ENCODE data around the gene SMIM44. TPM values are rescaled to one million over a fixed set of nuclear protein-coding genes. Genes with fewer than 3 reads are reported as not detected.

The SMIM44 gene
- polyA plus RNA-seq, 3 donors, result not detected

DNA sequence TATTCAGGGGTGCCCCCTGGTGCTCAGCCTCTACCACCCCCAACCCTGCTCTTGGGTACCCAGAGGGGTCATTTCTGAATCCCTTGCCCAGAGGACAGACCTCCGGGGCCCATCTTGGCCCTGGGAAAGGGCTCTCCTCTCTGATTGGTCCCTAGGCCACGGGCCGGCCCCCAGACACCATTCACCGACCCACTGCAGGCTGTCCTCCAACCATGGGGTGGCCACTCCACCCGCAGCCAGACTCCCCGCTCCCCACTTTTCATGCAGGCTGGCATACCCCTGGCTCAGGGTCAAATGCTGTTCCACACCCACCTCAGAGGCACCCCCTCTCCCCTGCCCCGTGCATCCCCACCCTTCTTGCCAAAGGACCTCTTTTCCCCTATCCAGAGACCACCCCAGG is 17.7 kb downstream of the SMIM44 start:
- intact Hi-C loops (cut with micrococcal nuclease), result no loop called here
- peak overlapping the region in 4 of 7 donors; percentile 22 to 76 (median 43) for H3K27ac Mint-ChIP-seq
- 94% methylated on average over 7 of the region's 7 CpGs for WGBS (ENCODE audit: insufficient coverage)
- H3K4me1 ChIP-seq (ENCODE audit: control insufficient read depth in 1 of 2, insufficient read depth in 2 of 2, low read length in 2 of 2), result no peaks in the 10 kb centered on the region
- no peaks in the 10 kb centered on the region for H3K4me1 Mint-ChIP-seq
- no peaks in the 10 kb centered on the region for H3K79me2 ChIP-seq (ENCODE audit: insufficient read depth, low read length)
- no peak overlapping the region for H3K4me2 ChIP-seq (replicated peaks; ENCODE audit: extremely low read depth, low read length, poor library complexity, severe bottlenecking)
- DNase-seq, result no peak
- no peak overlapping the region for H3K4me3 ChIP-seq (replicated peaks in 1 of 3; ENCODE audit: low read depth in 2 of 3, low read length in 3 of 3)
- no peak overlapping the region for H3K4me3 Mint-ChIP-seq
- no peak overlapping the region for H3K27ac ChIP-seq (ENCODE audit: low read depth in 1 of 2, low read length in 2 of 2)
- H3K9ac ChIP-seq (ENCODE audit: insufficient read depth, low read length, poor library complexity, severe bottlenecking), result no peak overlapping the region
- TF ChIP-seq, protein P1, sequence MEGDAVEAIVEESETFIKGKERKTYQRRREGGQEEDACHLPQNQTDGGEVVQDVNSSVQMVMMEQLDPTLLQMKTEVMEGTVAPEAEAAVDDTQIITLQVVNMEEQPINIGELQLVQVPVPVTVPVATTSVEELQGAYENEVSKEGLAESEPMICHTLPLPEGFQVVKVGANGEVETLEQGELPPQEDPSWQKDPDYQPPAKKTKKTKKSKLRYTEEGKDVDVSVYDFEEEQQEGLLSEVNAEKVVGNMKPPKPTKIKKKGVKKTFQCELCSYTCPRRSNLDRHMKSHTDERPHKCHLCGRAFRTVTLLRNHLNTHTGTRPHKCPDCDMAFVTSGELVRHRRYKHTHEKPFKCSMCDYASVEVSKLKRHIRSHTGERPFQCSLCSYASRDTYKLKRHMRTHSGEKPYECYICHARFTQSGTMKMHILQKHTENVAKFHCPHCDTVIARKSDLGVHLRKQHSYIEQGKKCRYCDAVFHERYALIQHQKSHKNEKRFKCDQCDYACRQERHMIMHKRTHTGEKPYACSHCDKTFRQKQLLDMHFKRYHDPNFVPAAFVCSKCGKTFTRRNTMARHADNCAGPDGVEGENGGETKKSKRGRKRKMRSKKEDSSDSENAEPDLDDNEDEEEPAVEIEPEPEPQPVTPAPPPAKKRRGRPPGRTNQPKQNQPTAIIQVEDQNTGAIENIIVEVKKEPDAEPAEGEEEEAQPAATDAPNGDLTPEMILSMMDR (IDR thresholded peaks at IDR 0.05), result no peak
- H3K9me3 Mint-ChIP-seq, result peaks cover 0 to 2% (median 0%) of the 10 kb centered on the region in 7 donors
- peaks cover 31% of the 10 kb centered on the region for H4K20me1 ChIP-seq (ENCODE audit: insufficient read depth, low read length)
- no peak overlapping the region for H2AFZ ChIP-seq (ENCODE audit: insufficient read depth, low read depth, low read length, poor library complexity, severe bottlenecking)
- no peaks in the 10 kb centered on the region for H3K9me3 ChIP-seq (replicated peaks in 1 of 2; ENCODE audit: control insufficient read depth in 1 of 2, insufficient read depth in 1 of 2, low read length in 2 of 2)
- H3K36me3 Mint-ChIP-seq, result peaks cover 12 to 19% of the 10 kb centered on the region in 2 donors
- H3K36me3 ChIP-seq (replicated peaks in 1 of 2; ENCODE audit: control insufficient read depth in 1 of 2, insufficient read depth in 2 of 2, low read length in 2 of 2), result peaks cover 8 to 21% of the 10 kb centered on the region in 2 donors
- no peaks in the 10 kb centered on the region for H3K27me3 ChIP-seq (ENCODE audit: control insufficient read depth in 2 of 2, insufficient read depth in 2 of 2, low read length in 2 of 2)
- H3K27me3 Mint-ChIP-seq (ENCODE audit: low read depth in 3 of 3), result peaks cover 0 to 6% (median 4%) of the 10 kb centered on the region in 3 donors

DNA sequence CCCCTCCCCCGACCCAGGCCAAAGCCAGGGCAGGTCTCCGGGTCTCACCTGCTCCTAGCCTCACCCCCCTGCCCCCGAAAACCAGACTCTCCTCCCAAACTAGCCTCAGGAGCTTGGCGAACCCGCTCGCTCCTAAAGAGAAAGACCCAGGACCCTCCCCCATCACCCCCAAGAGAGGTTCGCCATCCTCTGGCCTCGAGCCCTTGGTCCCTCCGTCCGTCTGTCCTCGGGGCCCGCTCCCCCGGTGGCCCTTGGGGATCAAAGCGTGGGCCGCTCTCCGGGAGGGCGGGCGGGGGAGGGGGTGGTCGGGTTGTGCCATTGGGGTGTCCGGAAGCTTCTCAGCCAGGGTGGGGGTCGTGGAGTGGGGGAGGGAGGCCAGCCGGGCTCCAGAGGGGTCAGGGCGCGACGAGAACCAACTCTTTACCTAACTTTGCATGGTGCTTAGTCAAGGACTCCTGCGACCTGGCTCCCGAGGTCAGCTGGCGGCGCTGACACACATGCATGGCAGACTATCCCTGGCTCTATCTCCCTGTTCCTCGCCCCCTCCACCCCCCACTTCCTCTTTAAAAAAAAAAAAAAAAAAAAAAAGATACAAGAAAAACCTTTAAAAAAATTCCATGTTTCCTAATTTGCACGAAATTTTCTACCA is 18.5 kb downstream of the SMIM44 start:
- Histone ChIP-seq H3K4me1 (ENCODE audit: control insufficient read depth in 1 of 2, insufficient read depth in 2 of 2, low read length in 2 of 2) (no peaks in the 10 kb centered on the region), H3K27ac (ENCODE audit: low read depth in 1 of 2, low read length in 2 of 2) (no peak overlapping the region), H2AFZ (ENCODE audit: insufficient read depth, low read depth, low read length, poor library complexity, severe bottlenecking) (no peak overlapping the region), H3K36me3 (replicated peaks in 1 of 2; ENCODE audit: control insufficient read depth in 1 of 2, insufficient read depth in 2 of 2, low read length in 2 of 2) (peaks cover 11 to 29% of the 10 kb centered on the region in 2 donors), H3K79me2 (ENCODE audit: insufficient read depth, low read length) (no peaks in the 10 kb centered on the region), H3K4me2 (replicated peaks; ENCODE audit: extremely low read depth, low read length, poor library complexity, severe bottlenecking) (no peak overlapping the region), H3K9me3 (replicated peaks in 1 of 2; ENCODE audit: control insufficient read depth in 1 of 2, insufficient read depth in 1 of 2, low read length in 2 of 2) (no peaks in the 10 kb centered on the region), H4K20me1 (ENCODE audit: insufficient read depth, low read length) (peaks cover 35% of the 10 kb centered on the region), H3K27me3 (ENCODE audit: control insufficient read depth in 2 of 2, insufficient read depth in 2 of 2, low read length in 2 of 2) (no peaks in the 10 kb centered on the region), H3K9ac (ENCODE audit: insufficient read depth, low read length, poor library complexity, severe bottlenecking) (no peak overlapping the region), H3K4me3 (replicated peaks in 1 of 3; ENCODE audit: low read depth in 2 of 3, low read length in 3 of 3) (no peak overlapping the region)
- 100% methylated on average over 2 of the region's 31 CpGs for WGBS (ENCODE audit: insufficient coverage)
- TF ChIP-seq, protein P1 (IDR thresholded peaks at IDR 0.05), result no peak
- DNase-seq, result no peak
- Mint-ChIP-seq H3K4me3 (no peak overlapping the region), H3K27ac (no peak overlapping the region), H3K27me3 (ENCODE audit: low read depth in 3 of 3) (peaks cover 0 to 4% (median 0%) of the 10 kb centered on the region in 3 donors), H3K4me1 (no peaks in the 10 kb centered on the region), H3K9me3 (peaks cover 0 to 2% (median 0%) of the 10 kb centered on the region in 7 donors), H3K36me3 (peaks cover 16 to 27% of the 10 kb centered on the region in 2 donors)
- intact Hi-C loops (cut with micrococcal nuclease), result no loop called here

Data from CD14-positive monocyte (primary cell).